Fibroblast of villous mesenchyme (primary cell): ENCODE measurements around the gene INTS11. TPM values are rescaled to one million over a fixed set of nuclear protein-coding genes. Genes with fewer than 3 reads are reported as not detected.

Experiments used
- DNase-seq: peaks from one replicate; pipeline ENCODE4 v3.0.0-alpha.2; 2010; ENCODE audit warnings: low read depth
- H3K4me3 ChIP-seq: 2 replicates; pipeline ENCODE4 v1.5.1; 2011; ENCODE audit warnings: low read depth, mild to moderate bottlenecking, low read length
- CTCF ChIP-seq: IDR thresholded peaks from 2 replicates; pipeline ENCODE4 v1.5.1; 2012; ENCODE audit warnings: low read depth, mild to moderate bottlenecking, low read length; ENCODE audit not compliant: insufficient read depth
- total RNA-seq: library from RNA; depleted of rRNA; stranded (reverse); fragments of >200 nt; gene quantifications from 2 replicates; pipeline ENCODE4 v1.2.3, GENCODE V29; 2012

The INTS11 gene
- total RNA-seq, 1 donor, result 57.9 TPM

GRCh38 chr1:1332031-1332755, 7.7 kb upstream of the INTS11 start:
- DNase-seq, result no peak
- no peak for TF ChIP-seq CTCF
- H3K4me3 ChIP-seq, result no peak overlapping the region

- DNase-seq, result no peak
These were observed 6.9 kb upstream of the INTS11 start, which contains the start of gene TAS1R3 for GRCh38 chr1:1331068-1331965. TSS of gene TAS1R3 (plus strand) at chr1:1331280. CDS start at chr1:1331346, 66 bp downstream.

GRCh38 chr1:1330366-1331067, 6.1 kb upstream of the INTS11 start:
- no peak for DNase-seq
- no peak for TF ChIP-seq CTCF
- H3K4me3 ChIP-seq, result no peak overlapping the region

More at GRCh38 chr1:1331068-1331965, 6.9 kb upstream of the INTS11 start, which contains the start of gene TAS1R3:
- H3K4me3 ChIP-seq, result no peak within 1 kb of the TSS
- TF ChIP-seq CTCF, result no peak

GRCh38 chr1:1329304-1330210, 5.1 kb upstream of the INTS11 start:
- TF ChIP-seq CTCF, result no peak
- no peak for DNase-seq
- H3K4me3 ChIP-seq, result no peak overlapping the region

GRCh38 chr1:1328254-1328653, 3.8 kb upstream of the INTS11 start:
- TF ChIP-seq CTCF, result no peak
- H3K4me3 ChIP-seq, result no peak overlapping the region
- no peak for DNase-seq

- no peak overlapping the region for H3K4me3 ChIP-seq
- no peak for TF ChIP-seq CTCF
- DNase-seq, result no peak
These were observed 2.8 kb upstream of the INTS11 start for GRCh38 chr1:1327291-1327690.
